Measurements from ENCODE around the gene MATK. TPM values are rescaled to one million over a fixed set of nuclear protein-coding genes. Genes with fewer than 3 reads are reported as not detected.

Gene MATK
- total and polyA plus RNA-seq, 7 donors, result 1.8 to 7.7 (median 6.6) TPM; not detected in 4

DNA sequence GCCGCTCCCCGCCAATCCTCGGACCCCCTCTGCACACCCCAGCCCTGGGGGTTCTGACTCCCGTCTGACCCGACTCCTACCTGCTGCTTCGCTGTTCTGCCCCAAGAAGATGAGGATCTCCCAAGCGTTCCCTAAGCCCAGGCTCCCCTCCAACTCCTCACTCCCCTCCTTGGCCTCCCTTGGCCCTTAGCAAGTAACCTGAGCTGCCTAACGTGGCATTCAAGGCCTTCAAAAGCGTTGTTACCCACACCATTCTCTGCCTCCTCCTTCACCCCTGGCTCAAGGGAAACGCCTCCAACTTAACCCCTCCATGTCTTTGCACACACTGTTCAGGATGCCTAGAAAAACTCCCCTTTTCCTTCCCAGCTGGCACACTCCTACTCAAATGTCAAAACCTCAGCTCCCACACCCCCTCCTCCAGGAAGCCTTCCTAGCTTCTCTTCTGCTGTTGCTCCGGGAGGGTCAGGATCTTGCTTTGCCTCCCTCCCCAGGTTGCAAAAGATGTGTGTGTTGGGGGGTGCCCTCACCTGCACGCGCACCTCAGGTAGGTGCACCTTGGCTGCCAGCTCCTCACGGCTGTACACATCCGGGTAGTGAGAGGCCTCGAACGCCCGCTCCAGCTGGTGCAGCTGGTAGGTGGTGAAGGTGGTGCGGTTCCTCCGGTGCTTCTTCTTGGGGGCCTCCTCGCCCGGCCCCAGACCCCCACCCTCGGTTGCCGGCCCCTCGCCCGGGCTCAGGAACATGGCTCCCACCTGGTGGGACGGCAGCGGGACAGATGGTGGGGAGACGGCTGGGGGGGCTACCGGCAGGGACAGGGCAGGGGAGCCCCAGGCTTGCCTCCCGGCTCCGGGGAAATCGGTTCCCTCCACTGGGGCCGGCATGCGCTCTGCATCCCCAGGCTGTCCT lies 14.9 kb downstream of the MATK start:
- 81 to 86% methylated on average over 35 of the region's 35 CpGs for WGBS, 2 donors
- H3K36me3 ChIP-seq, result peaks cover 13 to 30% (median 20%) of the 10 kb centered on the region in 4 donors
- intact Hi-C loops (cut with DNase I), result no loop called here
- no peak overlapping the region for H3K4me3 ChIP-seq
- peaks cover 0 to 10% (median 0%) of the 10 kb centered on the region in 3 donors for H3K27me3 ChIP-seq
- no peak overlapping the region for H3K27ac ChIP-seq
- no peaks in the 10 kb centered on the region for H3K4me1 ChIP-seq
- TF ChIP-seq POLR2AphosphoS5 (IDR thresholded peaks at IDR 0.05) (no peak), POLR2A (IDR thresholded peaks at IDR 0.05) (no peak), EP300 (IDR thresholded peaks at IDR 0.05) (no peak)
- TF ChIP-seq, protein P1, sequence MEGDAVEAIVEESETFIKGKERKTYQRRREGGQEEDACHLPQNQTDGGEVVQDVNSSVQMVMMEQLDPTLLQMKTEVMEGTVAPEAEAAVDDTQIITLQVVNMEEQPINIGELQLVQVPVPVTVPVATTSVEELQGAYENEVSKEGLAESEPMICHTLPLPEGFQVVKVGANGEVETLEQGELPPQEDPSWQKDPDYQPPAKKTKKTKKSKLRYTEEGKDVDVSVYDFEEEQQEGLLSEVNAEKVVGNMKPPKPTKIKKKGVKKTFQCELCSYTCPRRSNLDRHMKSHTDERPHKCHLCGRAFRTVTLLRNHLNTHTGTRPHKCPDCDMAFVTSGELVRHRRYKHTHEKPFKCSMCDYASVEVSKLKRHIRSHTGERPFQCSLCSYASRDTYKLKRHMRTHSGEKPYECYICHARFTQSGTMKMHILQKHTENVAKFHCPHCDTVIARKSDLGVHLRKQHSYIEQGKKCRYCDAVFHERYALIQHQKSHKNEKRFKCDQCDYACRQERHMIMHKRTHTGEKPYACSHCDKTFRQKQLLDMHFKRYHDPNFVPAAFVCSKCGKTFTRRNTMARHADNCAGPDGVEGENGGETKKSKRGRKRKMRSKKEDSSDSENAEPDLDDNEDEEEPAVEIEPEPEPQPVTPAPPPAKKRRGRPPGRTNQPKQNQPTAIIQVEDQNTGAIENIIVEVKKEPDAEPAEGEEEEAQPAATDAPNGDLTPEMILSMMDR (IDR thresholded peaks at IDR 0.05), result no peak
- no peaks in the 10 kb centered on the region for H3K9me3 ChIP-seq
- DNase-seq, result no peak

DNA sequence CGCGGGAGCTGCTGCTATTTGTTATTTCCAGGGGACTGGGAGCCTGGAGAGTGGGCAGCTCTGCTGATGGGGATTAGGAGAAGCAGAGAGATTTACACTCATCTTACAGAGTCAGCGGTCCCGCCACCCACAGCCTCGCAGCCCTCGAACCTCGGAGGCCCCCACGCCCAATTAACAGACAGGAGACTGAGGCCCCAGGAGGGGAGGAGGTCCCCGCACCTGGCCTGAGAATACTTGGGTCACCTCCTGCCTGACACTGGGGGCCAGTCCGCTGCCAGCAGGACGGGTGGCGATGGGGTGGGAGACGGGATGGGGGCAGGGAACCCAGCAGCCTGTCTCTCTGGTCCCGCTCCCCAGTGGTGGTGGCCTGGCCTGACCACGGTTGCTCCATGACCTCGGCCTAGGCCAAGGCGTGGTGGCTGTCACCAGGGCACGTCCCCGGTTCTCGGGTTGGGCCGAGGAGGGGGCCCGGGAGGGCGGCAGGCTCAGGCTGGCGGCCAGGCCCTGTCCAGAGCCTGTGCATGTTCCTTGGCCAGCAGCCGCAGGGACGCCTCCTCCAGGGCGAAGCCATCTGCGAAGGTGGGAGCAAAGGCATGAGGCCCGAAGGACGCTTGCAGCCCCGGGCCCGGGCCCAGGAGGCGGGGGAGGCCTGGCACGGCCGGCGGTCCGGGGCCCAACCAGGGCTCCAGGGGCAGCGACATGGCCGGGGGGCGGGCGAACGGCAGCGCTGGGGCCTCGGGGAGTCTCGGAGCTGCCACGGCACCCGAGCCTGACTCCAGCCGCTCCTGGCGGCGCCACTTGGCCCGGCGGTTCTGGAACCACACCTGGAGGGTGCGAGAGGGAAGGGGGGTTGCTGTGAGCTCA lies 15.8 kb downstream of the MATK start:
- Histone ChIP-seq H3K4me3 (no peak overlapping the region), H3K4me1 (no peaks in the 10 kb centered on the region), H3K27me3 (peaks cover 0 to 10% (median 0%) of the 10 kb centered on the region in 3 donors), H3K36me3 (peaks cover 13 to 39% (median 24%) of the 10 kb centered on the region in 4 donors), H3K9me3 (no peaks in the 10 kb centered on the region), H3K27ac (no peak overlapping the region)
- no peak for DNase-seq
- intact Hi-C loops (cut with DNase I), result no loop called here
- 80 to 85% methylated on average over 53 of the region's 53 CpGs for WGBS, 2 donors
- no peak for TF ChIP-seq EP300 (IDR thresholded peaks at IDR 0.05)

DNA sequence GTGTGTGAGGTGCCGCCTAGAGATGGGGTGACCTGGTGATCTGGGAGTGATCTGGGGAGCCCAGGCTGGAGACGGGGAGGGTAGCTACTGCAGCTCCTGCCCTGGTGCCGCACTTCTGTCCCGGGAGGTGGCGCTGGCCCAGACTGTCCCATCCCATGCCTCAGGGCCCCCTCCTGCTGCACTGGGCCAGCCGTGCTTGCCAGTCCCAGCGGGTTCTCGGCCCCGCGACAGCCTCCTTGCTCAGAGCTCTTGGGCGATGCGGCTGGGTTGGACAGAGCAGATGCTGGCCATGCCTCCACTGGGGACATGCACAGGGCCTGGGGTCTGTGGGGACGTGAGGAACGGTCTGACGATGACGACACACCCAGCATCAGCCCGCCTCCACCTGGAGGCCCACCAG lies 16.7 kb downstream of the MATK start:
- intact Hi-C loops (cut with DNase I), result no loop called here

DNA sequence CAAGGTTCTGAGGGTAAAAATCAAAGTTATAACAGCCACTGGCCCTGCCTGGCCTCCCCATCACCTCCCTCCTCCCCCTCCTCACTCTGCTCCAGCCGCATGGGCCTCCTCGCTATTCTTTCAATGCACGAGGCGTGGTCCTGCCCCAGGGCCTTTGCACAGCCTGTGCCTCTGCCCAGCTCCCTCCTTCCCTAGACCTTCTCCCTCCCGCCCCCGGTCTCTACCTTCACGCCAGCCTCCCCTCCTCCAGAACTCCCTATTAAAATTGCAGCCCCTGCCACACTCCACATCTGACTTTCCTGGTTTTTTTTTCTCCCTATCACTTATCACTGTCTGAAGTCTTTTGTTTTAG lies 17.5 kb downstream of the MATK start:
- no peak for TF ChIP-seq EP300 (IDR thresholded peaks at IDR 0.05)
- no peak for TF ChIP-seq POLR2A (IDR thresholded peaks at IDR 0.05)
- TF ChIP-seq, protein P1 (IDR thresholded peaks at IDR 0.05), result no peak
- intact Hi-C loops (cut with DNase I), result no loop called here
- Histone ChIP-seq H3K27ac (no peak overlapping the region), H3K4me1 (peaks cover 0 to 6% (median 2%) of the 10 kb centered on the region in 4 donors), H3K36me3 (peaks cover 13 to 43% (median 27%) of the 10 kb centered on the region in 4 donors), H3K9me3 (no peaks in the 10 kb centered on the region), H3K27me3 (peaks cover 0 to 10% (median 0%) of the 10 kb centered on the region in 3 donors), H3K4me3 (no peak overlapping the region)
- 96 to 97% methylated on average over 7 of the region's 7 CpGs for WGBS, 2 donors
- no peak for DNase-seq

More for the DNA sequence above, 16.7 kb downstream of the MATK start:
- Histone ChIP-seq H3K4me3 (no peak overlapping the region), H3K36me3 (peaks cover 13 to 43% (median 27%) of the 10 kb centered on the region in 4 donors), H3K27ac (no peak overlapping the region), H3K27me3 (peaks cover 0 to 10% (median 0%) of the 10 kb centered on the region in 3 donors), H3K4me1 (no peaks in the 10 kb centered on the region), H3K9me3 (no peaks in the 10 kb centered on the region)
- no peak for DNase-seq
- no peak for TF ChIP-seq EP300 (IDR thresholded peaks at IDR 0.05)
- TF ChIP-seq, protein P1 (IDR thresholded peaks at IDR 0.05), result no peak
- TF ChIP-seq POLR2AphosphoS5 (IDR thresholded peaks at IDR 0.05), result no peak
- no peak for TF ChIP-seq POLR2A (IDR thresholded peaks at IDR 0.05)
- 85 to 92% methylated on average over 17 of the region's 17 CpGs for WGBS, 2 donors

Data from sigmoid colon (tissue), 7 donors.